ENCODE data around the gene SLC1A3.

DNA sequence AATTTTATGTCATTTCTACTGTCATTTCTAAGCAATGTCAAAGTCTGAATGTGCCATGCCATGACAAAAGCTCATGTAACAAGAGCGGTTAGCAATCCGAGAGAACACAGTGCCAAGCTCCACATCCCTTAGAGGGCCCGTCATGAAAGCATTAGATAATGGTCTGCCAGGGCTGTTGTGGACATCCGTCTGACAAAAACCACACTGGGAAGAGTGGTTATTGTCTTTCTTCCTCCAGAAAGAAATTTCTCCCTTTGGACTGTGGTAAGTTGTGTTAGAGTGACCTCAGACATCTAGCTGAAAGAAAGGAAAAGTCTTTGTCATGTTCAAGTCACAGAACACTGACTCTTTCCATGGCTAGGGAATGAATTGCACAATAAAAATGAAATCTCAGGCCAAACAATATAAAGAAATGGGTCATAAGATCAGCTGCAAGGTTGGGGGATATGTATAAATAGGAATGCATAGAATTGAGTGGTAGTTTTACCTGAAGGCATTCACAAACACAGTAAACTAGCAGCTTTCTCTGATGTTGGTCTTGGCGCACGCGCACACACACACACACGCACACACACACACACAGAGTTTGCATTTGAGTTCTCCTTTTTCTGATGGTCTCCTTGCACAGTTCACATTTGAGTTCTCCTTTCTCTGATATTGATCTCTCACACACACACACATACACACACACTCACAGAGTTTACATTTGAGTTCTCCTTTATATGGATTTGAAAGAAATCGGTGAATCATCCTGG, 5.3 kb downstream of the SLC1A3 start:
- TF ChIP-seq, protein P1, sequence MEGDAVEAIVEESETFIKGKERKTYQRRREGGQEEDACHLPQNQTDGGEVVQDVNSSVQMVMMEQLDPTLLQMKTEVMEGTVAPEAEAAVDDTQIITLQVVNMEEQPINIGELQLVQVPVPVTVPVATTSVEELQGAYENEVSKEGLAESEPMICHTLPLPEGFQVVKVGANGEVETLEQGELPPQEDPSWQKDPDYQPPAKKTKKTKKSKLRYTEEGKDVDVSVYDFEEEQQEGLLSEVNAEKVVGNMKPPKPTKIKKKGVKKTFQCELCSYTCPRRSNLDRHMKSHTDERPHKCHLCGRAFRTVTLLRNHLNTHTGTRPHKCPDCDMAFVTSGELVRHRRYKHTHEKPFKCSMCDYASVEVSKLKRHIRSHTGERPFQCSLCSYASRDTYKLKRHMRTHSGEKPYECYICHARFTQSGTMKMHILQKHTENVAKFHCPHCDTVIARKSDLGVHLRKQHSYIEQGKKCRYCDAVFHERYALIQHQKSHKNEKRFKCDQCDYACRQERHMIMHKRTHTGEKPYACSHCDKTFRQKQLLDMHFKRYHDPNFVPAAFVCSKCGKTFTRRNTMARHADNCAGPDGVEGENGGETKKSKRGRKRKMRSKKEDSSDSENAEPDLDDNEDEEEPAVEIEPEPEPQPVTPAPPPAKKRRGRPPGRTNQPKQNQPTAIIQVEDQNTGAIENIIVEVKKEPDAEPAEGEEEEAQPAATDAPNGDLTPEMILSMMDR (IDR thresholded peaks at IDR 0.05), result no peak
- no peak for TF ChIP-seq EZH2 (IDR thresholded peaks at IDR 0.05; ENCODE audit: borderline replicate concordance, insufficient read depth, low read depth, low read length, poor library complexity, severe bottlenecking)

Measured in B cell (primary cell).